Stimulated activated CD8-positive, alpha-beta memory T cell treated with anti-CD3 and anti-CD28 coated beads, Interleukin-15, amount 100 ng/mL, for 1 hour (primary cell): Measurements from ENCODE around the gene CAPN15.
"Not testable (repeated sequence)": the region's sequence is repeated elsewhere in the genome, so short reads cannot be mapped to it uniquely, and the experiment has no call there.

Experiments
- DNase-seq: peaks from one replicate; pipeline ENCODE4 v3.0.0-alpha.2; 2020; ENCODE audit warnings: low read depth

Gene CAPN15

DNA sequence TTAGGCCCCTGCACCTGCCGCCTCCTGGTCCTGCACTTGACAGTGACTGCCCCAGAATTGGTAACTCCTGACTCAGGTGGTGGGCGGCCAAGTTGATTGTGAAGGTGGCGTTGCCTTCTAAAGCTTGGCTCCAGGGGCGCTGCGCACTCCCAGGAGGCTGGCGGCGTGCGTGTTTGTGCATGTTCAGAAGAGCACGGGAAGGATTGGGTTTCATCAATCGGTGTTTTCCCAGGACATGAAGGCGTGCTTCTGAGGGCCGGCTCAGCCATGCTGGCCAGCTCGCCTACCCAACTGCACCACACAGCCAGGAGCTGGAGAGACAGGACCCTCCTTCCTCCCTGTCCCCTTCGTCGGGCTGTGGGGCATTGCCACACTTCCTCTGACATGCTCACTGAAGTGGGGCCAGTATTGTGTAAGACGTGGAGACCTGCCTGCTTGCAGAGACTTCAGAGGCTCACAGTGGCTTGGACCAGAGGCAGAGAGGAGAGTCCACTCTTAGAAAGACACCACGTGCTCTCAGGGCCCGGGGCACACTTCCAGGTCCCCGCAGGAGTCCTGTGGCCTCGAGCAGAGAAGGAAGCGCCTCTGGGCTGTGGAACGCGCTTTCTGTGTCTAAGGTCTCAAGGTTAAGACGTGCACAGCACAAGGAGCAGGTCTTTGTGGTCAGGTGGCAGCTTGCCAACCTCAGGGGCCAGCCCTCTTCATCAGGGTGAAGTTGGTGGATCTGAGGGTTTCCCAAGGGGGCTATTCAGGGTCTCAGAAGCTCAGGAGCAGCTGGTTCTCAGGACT is 65.2 kb downstream of the CAPN15 start:
- no peak for DNase-seq

DNA sequence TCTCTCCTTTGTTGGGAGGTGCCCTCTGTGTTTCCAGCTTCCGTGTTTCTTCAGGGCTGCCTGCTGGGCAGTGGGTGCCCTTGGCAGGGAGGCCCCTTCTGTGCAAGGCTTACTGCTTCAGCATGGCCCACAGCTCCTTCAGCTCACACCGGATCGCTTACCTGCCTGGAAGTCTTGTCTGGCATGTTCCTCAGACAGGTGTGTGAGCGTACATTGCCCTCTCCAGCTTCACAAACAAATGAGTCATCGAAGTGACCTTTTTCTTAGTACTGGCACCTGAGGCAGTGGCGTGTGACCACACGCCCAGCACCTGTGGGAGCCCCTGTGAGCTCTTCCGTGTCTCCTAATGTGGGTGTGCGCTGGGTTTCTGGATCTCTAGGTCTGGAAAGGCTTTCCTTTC is 65.9 kb downstream of the CAPN15 start:
- no peak for DNase-seq

- no peak for DNase-seq
Measured at GRCh38 chr16:593807-594206, 66.3 kb downstream of the CAPN15 start.

DNA sequence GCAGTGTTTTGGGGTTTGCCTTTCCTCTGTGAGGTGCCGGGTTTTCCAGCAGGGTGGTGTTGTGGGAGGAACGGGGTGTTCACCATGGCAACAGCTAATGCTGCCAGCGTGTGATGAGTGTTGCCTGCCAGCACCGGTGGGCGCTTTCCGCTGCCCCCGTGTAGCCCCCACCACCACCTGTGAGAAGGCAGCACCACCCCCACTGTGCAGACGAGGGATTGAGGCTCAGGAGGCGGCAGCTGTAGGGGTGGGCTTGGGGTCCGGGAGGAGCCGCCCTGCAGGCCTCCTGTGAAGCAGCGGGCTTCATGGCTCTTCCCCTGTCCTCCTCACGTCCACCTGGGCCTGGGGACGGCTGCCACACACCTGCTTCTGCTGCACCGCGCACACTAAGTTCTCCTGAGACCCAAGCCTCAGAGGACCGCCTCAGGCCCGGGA is 67.6 kb downstream of the CAPN15 start:
- DNase-seq = no peak

DNA sequence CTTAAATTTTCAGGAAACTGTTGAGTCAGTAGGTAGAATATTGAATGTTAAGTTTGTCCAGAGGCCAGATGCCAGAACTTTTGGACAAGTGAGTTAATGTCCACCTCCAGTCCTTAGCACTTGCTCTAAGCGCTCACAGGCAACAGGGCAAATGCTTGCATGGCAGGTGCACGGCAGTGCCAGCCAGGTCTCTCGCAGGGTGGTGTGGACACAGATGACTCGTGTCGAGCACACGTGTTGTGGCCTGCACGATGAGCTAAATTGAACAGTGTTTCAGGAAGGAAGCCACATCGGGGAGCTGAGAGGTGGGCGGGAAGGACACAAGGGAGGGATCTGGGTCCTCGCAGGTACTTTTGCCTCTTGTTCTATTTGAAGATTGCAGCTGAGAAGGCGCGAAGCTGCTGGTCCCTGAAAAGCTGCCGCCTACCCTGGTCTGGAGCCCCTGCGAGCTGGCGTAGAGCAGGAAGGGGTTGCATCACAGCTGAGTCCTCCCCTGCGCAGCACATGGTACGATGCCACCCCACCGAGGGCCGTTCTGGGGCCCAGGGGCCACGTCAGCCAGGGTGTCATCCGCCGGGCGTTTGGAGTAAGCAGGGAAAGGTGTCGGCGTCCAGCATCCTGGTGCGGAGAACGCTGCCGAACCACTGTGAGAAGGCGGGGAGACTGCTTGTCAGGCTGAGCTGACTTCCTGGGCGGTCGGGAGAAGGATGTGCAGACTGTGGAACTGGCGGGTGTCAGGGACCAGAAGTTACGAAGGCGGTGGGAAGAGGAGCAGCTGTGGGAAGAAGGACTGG is 68.6 kb downstream of the CAPN15 start:
- DNase-seq = no peak

DNA sequence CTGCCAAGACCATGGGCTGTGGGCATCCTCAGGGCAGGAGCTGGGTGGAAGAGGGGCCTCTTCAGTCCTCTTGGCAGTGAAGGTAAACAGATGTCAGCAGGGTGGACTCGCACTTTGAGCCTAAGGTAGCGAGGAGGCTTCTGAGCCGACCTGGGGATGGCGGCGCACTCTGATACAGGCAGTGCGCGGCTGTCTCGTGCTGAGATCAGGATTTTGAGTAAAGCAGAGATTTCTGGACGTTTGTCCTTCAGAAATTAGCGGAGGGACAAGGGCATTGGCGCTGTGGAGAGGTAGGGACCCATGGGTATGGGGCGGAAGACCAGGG is 69.2 kb downstream of the CAPN15 start:
- DNase-seq = no peak

DNA sequence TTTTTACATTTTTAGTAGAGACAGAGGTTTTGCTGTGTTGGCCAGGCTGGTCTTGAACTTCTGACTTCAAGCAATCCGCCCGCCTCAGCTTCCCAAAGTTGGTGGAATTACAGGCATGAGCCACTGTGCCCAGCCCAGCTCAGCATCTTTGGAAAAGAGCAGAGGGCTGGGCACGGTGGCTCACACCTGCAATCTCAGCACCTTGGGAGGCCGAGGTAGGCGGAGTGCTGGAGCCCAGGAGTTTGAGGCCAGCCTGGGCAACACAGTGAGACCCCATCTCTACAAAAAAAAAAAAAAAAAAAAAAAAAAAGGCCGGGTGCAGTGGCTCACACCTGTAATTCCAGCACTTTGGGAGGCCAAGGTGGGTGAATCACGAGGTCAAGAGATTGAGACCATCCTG is 70.1 kb downstream of the CAPN15 start:
- DNase-seq = not testable (repeated sequence)

- DNase-seq = no peak
Measured at GRCh38 chr16:598823-599739, 71.6 kb downstream of the CAPN15 start.

GRCh38 chr16:600781-601180 is 73.3 kb downstream of the CAPN15 start:
- DNase-seq = no peak

GRCh38 chr16:603933-604332 is 76.4 kb downstream of the CAPN15 start:
- DNase-seq = no peak
